ENCODE results near the gene KRTAP12-2. TPM values are rescaled to one million over a fixed set of nuclear protein-coding genes. Genes with fewer than 3 reads are reported as not detected.
"Not testable (repeated sequence)": the region's sequence is repeated elsewhere in the genome, so short reads cannot be mapped to it uniquely, and the experiment has no call there.

KRTAP12-2 gene
- total RNA-seq, 1 donor from 2014 or later = not detected

DNA sequence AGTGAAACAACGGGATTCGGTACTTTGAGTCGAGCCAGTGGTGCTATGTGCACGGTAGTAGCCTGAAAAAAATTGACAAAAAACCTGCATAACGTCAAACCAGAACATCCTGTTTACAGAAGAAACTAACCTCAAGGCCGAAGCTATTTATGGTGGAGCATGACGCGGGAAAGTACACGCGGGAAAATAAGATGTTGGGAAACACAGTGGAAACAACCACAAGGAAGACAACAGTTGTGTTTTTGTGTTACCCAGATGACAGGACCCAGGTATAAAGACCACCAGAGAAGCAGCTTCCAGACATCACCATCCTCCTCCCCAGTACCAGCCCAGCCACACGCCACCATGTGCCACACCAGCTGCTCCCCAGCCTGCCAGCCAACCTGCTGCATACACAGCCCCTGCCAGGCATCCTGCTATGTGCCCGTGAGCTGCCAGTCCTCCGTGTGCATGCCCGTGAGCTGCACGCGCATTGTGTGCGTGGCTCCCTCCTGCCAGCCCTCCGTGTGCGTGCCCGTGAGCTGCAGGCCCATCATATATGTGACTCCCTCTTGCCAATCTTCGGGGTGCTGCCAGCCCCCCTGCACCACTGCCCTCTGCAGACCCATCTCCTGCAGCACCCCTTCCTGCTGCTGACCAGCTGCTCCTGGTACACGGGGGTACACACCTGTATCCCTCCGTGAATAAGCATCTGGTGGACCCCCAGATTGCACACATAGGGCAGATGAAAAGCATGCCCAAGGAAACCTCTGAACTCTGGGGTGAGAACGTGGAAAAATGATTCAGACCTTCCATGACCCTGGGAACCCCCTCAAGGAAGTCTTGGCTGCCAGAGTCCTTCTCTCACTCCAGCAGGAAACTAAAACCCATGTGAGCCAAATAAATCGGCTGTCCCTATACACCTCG lies 8.8 kb downstream of the KRTAP12-2 start, which contains the start of gene KRTAP12-3:
TSS of gene KRTAP12-3 (plus strand) at position 298 of the 906 bp plus-strand sequence. CDS start at position 346, 48 bp downstream.
- ATAC-seq (no peak), DNase-seq (no peak)
- intact Hi-C loops (cut with micrococcal nuclease) = no loop called here

DNA sequence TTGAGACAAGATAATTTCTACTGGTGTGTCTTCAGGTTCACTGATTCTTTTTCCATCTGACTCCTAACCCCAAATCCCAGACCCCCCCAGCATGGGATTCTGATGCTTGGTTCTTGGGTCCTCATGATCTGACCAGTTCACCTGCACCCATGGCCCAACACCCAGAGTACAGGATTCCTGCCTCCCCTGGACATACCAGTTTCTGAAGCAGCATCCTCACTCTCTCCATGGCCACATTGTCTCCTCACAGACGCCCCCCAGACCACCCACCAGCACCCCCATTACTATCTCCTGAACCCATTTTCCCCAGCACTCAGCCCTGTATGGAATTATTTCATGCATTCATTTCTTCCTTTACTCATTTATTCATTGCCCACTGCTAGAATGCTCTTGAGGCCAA lies 9.9 kb downstream of the KRTAP12-2 start:
- ATAC-seq = no peak
- no peak for DNase-seq
- intact Hi-C loops (cut with micrococcal nuclease) = no loop called here

DNA sequence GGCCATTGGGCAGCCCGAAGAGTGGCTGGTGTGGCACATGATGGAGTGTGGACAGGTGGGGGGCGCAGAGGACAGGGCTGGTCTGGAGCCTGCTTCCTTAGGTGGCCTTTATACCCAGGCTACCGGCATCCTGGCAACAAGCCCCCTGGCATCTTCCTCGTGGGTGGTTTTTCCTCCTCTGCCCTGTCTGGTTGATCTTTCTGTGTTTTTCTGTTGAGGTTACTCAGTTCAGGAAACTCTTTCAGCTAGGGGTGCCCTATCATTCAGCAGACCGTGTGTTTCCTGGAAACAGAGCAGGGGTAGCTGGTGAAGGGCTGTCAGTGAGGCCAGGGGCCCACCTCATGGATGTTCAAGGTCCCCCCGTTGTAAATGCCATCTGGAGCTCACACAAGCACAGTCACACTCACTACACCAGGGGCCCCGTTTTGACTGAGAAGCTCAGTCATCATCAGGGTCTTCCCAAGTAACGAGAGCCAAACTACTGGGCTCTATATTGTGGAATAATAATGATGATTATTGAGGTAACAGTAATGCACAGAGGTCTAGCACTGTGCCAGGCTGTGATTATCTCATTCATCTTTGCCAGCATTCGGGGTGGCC lies 12.1 kb downstream of the KRTAP12-2 start, which contains the start of gene KRTAP12-4:
TSS of gene KRTAP12-4 (minus strand) at position 84 of the 600 bp plus-strand sequence. CDS start at position 39, 45 bp downstream.
- intact Hi-C loops (cut with micrococcal nuclease) = no loop called here
- ATAC-seq (no peak), DNase-seq (no peak)

DNA sequence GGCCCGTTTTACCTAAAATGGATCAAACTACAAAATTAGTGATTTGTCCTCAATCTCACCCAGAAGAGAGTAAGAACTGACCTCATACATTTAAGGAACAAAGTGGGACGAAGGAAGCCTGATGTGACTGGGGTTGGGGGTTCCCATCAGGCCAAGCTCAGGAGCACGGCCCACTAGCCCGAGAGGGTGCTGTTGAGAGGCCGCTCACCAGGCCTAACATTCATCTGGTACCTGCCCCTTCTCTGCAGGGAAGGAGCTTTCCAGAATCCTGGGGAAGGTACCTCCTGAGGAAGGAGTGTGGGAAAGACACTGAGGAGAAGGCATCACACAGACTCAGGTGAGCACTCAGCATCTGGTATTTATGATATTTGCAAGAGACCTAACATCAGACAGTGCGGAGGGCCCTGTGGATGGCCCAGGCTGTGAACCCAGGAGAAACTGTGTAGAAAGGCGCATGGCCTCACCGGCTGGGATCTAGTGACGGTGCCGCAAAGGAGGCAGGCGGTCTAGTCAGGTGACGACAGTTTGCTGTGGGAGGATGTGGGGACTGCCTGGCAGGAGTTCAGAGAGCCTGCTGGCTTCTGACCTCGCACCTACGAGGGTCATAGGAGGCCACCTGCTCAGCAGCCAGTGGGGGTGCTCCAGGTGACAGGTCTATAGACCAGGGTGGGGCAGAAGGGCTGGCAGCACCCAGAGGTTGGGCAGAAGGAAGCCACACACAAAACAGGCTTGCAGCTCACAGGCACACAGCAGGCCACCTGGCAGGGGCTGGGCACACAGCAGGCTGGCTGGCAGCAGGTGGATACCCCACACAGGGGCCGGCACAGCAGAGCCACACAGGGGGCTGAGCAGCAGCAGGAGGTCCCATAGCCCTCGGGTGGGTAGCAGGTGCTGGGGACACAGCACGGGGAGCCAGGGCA lies 12.8 kb downstream of the KRTAP12-2 start:
- intact Hi-C loops (cut with micrococcal nuclease) = no loop called here
- DNase-seq = no peak
- no peak for ATAC-seq

DNA sequence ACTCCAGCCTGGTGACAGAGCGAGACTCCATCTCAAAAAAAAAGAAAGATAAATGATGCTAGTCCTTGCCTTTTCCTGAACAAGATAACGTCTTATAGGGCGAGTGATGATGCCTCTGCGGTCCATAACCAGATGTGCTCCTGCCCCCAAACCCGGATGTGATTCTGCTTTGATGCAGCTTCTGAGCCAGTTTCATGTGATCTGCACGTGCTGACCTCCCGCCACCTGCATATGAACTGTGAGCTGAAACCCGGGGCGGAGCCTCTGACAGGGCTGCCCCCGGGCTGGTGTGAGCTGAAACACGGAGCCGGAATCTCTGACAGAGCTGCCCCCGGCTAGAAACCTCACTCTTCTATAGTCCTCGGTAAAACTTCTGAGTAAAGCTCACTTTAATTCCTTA lies 13.6 kb downstream of the KRTAP12-2 start:
- no peak for ATAC-seq
- intact Hi-C loops (cut with micrococcal nuclease) = no loop called here
- DNase-seq = no peak

DNA sequence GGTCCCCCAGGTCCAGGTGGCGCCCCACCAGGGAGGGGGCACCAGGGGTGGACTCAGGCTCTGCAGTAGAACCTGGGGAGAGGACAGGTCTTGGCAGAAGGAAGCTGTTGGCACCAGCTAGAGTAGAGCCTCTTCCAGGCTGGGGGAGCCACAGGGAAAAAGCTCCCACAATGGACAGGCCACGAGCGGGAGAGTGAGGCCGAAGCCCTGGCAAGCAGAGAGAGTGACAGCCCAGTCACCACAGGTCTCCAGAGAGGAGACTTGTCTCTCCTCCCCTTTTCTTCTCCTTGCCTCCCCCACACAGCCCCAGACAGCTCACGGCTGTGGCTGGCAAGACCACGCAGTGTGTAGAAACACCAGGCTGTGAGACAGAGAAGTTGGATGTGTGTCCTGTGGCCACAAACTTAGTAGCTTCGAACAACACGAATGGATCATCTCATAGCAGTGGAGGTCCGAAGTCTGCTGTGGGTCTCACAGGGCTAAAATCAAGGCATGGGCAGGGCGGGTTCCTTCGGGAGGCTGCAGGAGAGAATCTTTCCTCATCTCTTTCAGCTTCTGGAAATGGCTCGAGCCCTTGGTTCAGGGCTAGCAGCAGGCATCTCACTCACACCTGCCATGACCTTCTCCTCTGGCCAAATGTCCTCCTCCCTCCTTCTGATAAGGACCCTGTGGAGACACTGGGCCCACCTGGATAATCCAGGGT lies 15.6 kb downstream of the KRTAP12-2 start:
- no peak for ATAC-seq
- no peak for DNase-seq
- intact Hi-C loops (cut with micrococcal nuclease) = no loop called here

DNA sequence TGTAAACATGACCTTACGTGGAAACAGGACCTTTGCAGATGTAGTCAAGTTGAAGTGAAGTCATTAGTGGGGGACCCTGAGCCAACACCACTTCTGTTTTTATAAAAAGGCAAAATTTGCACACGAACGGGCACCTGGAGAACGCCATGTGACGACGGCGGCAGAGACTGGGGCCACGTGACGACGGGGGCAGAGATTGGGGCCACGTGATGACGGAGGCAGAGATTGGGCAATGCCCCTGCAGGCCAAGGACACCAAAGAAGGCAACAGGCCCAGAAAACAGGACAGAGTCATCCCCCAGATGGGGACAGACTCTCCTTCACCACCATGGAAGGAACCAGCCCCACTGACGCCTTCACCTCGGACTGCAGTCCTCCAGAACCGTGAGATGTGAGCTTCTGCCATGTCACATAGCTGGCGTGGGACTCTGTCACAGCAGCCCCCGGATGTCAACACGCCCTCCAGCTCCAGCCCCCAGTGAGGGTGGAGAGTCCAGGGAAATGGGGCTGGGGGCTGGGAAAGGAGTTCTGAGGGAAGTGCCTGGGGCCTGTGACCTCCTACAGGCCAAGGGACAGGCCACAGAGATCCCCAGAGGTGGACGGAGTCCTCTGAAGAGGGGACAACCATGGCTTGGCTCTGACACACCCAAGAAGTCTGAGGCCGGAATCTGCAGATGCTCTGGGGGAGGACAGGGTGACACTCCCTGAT lies 16.3 kb downstream of the KRTAP12-2 start:
- intact Hi-C loops (cut with micrococcal nuclease) = no loop called here
- DNase-seq (no peak), ATAC-seq (no peak)

DNA sequence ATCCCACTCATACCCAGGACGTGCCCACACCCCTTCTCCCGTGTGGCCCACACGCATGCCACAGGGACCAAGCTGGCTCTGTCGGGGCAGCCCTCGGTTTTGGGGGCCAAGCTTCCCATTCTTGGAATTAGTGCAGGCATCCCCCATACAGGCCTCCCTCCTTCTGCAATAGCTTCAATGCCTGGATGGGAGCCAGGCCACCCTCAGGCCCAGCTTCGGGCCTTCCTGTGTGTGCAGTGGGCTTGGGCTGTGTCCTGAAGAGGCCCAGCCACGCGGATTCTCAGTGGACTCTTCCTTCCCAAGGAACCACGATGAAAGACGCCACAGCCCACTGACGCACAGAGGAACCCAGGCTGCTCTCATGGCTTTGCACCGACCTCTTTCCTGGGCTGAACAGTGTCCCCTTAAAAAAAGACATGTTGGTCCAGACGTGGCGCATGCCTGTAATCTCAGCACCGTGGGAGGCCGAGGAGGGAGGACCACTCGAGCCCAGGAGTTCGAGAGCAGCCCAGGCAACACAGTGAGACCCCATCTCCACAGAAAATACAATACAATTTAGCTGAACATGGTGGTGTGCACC lies 17.1 kb downstream of the KRTAP12-2 start:
- ATAC-seq (no peak), DNase-seq (no peak)
- intact Hi-C loops (cut with micrococcal nuclease) = no loop called here

DNA sequence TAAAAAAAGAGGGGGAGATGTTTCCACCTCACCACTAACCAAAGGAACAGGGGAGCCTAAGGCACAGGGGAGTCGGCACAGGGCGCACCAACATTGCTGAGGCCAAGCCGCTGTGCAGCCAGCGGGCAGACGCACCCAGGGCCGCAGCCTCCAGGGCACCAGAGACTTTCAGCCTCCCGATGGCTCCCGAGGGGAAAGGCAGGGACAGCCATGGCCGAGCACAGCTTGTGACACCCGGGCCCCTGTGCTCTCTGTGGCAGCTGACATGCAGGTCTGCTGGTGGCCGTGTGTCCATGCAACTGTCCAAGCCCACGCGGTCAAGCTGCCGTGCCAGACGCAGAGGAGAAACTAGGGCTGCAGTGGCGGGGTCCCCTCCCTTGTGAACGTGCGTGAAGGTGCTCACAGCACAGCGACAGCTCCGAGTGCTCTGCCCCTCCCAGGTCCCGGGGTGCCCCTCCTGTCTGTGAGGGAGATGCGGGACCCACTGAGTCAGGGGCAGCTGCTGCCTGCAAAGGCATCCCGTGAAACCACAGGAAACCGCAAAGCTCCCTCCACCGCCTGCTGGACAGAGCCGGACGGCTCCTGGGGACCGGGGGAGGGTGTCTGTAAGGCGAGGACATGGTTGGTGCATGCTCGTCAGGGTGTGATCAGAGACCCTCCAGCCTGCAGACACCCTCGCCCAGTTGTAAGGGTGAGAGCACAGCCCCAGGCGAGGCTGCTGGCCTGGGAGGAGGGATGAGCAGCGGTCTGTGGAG lies 18.0 kb downstream of the KRTAP12-2 start:
- ATAC-seq = no peak
- intact Hi-C loops (cut with micrococcal nuclease) = no loop called here
- no peak for DNase-seq

DNA sequence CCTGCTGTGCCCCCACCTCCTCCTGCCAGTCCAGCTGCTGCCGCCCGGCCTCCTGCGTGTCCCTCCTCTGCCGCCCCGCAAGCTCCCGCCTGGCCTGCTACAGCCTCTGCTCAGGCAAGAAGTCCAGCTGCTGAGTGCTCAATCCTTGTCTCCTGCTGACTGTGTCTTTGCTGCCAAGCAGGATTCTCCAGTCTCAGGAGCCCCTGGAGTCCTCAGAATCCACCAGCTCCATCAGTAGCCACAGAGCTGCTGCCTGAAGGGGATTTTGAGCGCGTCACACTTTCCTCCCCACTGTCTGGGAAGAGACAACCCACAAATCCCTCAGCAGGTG lies 19.5 kb downstream of the KRTAP12-2 start:
- no peak for DNase-seq
- intact Hi-C loops (cut with micrococcal nuclease) = no loop called here
- ATAC-seq = no peak

DNA sequence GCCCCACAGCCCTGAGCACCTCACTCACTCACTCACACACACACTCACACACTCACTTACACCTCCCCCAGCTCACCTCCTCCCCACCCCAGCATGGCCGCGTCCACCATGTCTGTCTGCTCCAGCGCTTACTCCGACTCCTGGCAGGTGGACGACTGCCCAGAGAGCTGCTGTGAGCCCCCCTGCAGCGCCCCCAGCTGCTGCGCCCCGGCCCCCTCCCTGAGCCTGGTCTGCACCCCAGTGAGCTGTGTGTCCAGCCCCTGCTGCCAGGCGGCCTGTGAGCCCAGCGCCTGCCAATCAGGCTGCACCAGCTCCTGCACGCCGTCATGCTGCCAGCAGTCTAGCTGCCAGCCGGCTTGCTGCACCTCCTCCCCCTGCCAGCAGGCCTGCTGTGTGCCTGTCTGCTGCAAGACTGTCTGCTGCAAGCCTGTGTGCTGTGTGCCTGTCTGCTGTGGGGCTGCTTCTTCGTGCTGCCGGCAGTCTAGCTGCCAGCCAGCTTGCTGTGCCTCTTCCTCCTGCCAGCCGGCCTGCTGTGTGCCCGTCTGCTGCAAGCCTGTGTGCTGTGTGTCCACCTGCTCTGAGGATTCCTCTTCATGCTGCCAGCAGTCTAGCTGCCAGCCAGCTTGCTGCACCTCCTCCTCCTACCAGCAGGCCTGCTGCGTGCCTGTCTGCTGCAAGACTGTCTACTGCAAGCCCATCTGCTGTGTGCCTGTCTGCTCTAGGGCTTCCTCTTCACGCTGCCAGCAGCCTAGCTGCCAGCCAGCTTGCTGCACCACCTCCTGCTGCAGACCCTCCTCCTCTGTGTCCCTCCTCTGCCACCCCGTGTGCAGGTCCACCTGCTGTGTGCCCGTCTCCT lies 20.1 kb downstream of the KRTAP12-2 start, which contains the start of gene KRTAP10-11:
TSS of gene KRTAP10-11 (plus strand) at position 49 of the 856 bp plus-strand sequence. CDS start at position 94, 45 bp downstream.
- intact Hi-C loops (cut with micrococcal nuclease); ATAC-seq; DNase-seq: not testable (repeated sequence)

DNA sequence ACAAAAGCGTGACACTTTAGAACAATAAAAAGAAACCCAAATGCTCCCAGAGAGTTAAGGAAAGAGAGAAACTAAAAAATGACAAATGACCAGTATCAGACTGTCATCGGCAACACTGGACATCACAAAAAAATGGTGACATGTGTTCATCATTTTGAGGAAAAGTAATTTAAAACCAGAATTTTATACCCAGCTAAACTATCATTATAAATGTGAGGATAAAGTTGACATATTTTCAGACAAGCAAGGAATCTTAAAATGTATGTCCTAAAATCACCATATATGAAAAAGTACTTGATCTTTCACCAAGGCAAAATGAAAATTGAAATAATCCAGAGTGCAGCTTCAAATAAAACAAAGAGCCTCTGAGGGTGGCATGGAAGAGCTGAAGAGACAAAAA lies 21.8 kb downstream of the KRTAP12-2 start:
- no peak for DNase-seq
- intact Hi-C loops (cut with micrococcal nuclease) = no loop called here

DNA sequence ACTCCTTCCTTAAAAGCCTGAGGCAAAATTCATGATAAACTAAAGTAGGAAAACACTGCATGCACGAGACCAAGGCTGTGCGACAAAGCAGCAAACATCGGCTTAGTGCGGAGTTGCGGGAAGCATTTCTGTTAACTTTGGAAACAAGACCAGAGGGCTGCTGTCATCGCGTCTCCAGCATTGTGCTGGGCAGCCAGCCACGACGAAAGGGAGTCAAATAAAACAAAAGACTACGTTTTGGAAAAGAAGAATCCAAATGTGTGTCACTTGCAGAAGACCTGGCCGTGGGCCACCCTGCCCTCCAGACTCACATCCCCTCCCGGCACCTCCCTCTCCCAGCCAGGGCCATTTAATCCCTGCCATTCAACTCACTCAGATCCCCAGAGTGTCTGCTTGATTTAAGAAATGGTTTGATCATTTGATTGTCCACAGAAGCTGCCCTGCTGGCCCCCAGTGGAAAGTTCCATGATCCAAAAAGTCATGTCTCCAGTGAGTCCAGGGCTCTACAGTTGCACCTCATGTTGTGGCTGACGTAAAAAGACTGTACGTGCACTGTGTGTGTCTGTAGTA lies 22.9 kb downstream of the KRTAP12-2 start:
- no peak for ATAC-seq
- no peak for DNase-seq
- intact Hi-C loops (cut with micrococcal nuclease) = no loop called here

More for the DNA sequence above, 21.8 kb downstream of the KRTAP12-2 start:
- no peak for ATAC-seq

DNA sequence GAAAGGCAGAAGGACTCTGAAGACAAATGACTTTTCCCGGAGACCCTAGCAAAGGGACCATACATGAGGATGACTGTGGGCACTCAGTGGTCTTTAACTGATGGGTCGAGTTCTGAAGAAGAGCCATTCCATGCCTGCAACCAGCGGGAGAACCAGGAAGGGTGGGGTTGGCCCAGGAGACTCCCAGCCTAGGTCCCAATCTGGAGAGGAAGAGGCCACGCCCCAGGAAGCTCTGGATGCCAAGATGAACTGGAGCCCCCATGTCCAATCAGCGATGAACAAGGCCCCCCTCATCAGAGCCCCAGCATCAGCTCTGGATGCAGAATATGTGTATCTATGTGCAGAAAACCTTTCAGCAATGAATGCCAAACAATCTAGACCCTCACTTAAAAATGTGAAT lies 26.0 kb downstream of the KRTAP12-2 start:
- DNase-seq = no peak
- intact Hi-C loops (cut with micrococcal nuclease) = no loop called here
- ATAC-seq = no peak

DNA sequence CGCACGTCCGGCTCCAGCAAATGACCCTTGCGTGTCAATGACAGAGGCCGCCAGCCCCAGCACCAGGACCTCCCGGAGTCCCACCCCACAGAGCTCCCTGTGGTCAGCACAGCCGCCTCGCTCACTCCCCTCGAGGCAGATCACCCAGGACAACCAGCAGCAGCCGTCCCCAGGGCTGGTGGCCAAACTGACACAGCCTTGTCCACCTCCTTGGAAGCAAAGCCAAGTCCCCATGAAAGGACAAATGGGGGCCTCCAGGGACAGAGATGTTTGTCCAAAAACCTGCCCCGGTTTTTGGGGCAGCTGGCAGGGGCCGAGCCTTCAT lies 27.4 kb downstream of the KRTAP12-2 start:
- no peak for ATAC-seq
- intact Hi-C loops (cut with micrococcal nuclease) = no loop called here
- no peak for DNase-seq

All from left ventricle myocardium superior (tissue), 1 donor.